OCI-LY7 (cell line): ENCODE measurements around the gene TAPT1. TPM values are rescaled to one million over a fixed set of nuclear protein-coding genes. Genes with fewer than 3 reads are reported as not detected.

Experiments
- BruUV-seq: library from RNA; stranded (reverse); fragments of 400-500 nt; replicated peaks from 2 replicates; lab custom pipeline; 2021; lab: Mats Ljungman, UMichigan
- CTCF ChIA-PET: fragments of 300-600 bp; sonication (Branson Sonifier 250); formaldehyde crosslinking; loops from one replicate; lab custom pipeline; 2022; ENCODE audit warnings: antibody characterized with exemption; ENCODE audit not compliant: unreplicated experiment; lab: Charles Lee
- POLR2A ChIA-PET: fragments of 300-600 bp; sonication (Branson Sonifier 250); formaldehyde crosslinking; loops from one replicate; lab custom pipeline; 2022; ENCODE audit warnings: antibody characterized with exemption; lab: Charles Lee
- DNase-seq: peaks from one replicate; pipeline ENCODE4 v3.0.0-alpha.2; 2015; ENCODE audit warnings: low spot score
- H2AFZ ChIP-seq: fragments of 200-600 bp; sonication (generic), shearing (Covaris generic); 2 replicates; pipeline ENCODE4 v1.6.1; 2014; ENCODE audit warnings: mild to moderate bottlenecking, antibody characterized with exemption, low read length, moderate library complexity
- H3K27ac ChIP-seq: fragments of 200-600 bp; sonication (generic); 2 replicates; pipeline ENCODE4 v1.5.1; 2014; ENCODE audit warnings: mixed run types, low read depth, mild to moderate bottlenecking, moderate library complexity, low read length, inconsistent platforms; ENCODE audit not compliant: poor library complexity, severe bottlenecking
- H3K36me3 ChIP-seq: fragments of 200-600 bp; sonication (generic); 2 replicates; pipeline ENCODE4 v1.6.1; 2014; ENCODE audit warnings: mild to moderate bottlenecking, antibody characterized with exemption, low read length, moderate library complexity, mixed read lengths; ENCODE audit not compliant: insufficient read depth
- H3K4me1 ChIP-seq: fragments of 200-600 bp; sonication (generic); 2 replicates; pipeline ENCODE4 v1.5.1; 2014; ENCODE audit warnings: mild to moderate bottlenecking, low read length; ENCODE audit not compliant: insufficient read depth, poor library complexity, severe bottlenecking
- H3K4me2 ChIP-seq: fragments of 200-600 bp; sonication (generic); 2 replicates; pipeline ENCODE4 v1.6.1; 2014; ENCODE audit warnings: mild to moderate bottlenecking, low read length
- H3K4me3 ChIP-seq: fragments of 200-600 bp; sonication (generic); 2 replicates; pipeline ENCODE4 v1.5.1; 2014; ENCODE audit warnings: mild to moderate bottlenecking, low read depth, low read length; ENCODE audit not compliant: poor library complexity, severe bottlenecking
- H3K79me2 ChIP-seq: fragments of 200-600 bp; sonication (generic); 2 replicates; pipeline ENCODE4 v1.6.1; 2016; ENCODE audit warnings: low read depth, mild to moderate bottlenecking, low read length, moderate library complexity, mixed read lengths; ENCODE audit not compliant: insufficient read depth
- H3K9me2 ChIP-seq: fragments of 200-600 bp; sonication (generic); 2 replicates; pipeline ENCODE4 v1.6.1; 2016; ENCODE audit warnings: mild to moderate bottlenecking, low read length, mixed read lengths; ENCODE audit not compliant: insufficient read depth
- H3K9me3 ChIP-seq: fragments of 200-600 bp; sonication (generic); 2 replicates; pipeline ENCODE4 v1.6.1; 2014; ENCODE audit warnings: mild to moderate bottlenecking, mixed run types, low read length, mixed read lengths
- H4K20me1 ChIP-seq: fragments of 200-600 bp; sonication (generic); 2 replicates; pipeline ENCODE4 v1.6.1; 2014; ENCODE audit warnings: mild to moderate bottlenecking, antibody characterized with exemption, low read length, moderate library complexity, mixed read lengths; ENCODE audit not compliant: insufficient read depth
- CTCF ChIP-seq: fragments of 200-600 bp; sonication (generic); conservative IDR thresholded peaks from 2 replicates; pipeline ENCODE4 v1.5.1; 2014; ENCODE audit warnings: mild to moderate bottlenecking, antibody characterized with exemption, low read length, moderate library complexity, mixed read lengths
- EZH2phosphoT487 ChIP-seq: fragments of 200-600 bp; sonication (generic); IDR thresholded peaks from 2 replicates; pipeline ENCODE4 v1.6.1; 2018; ENCODE audit warnings: low read depth, borderline replicate concordance, mild to moderate bottlenecking, mixed run types, antibody characterized with exemption, low read length, moderate library complexity, mixed read lengths
- intact Hi-C: fragments of 100-400 bp; cut with micrococcal nuclease; formaldehyde crosslinking; loops from one replicate; pipeline ENCODE4 v1.10.0; 2022; ENCODE audit not compliant: unreplicated experiment
- total RNA-seq, 2 experiments: library from RNA; depleted of rRNA in 1 of 2; stranded (reverse); fragments of >200 nt in 1 of 2; shearing (Covaris generic) in 1 of 2; gene quantifications; 2 replicates each; pipeline ENCODE4 v1.2.3, GENCODE V29; 2014 to 2022

TAPT1 gene
- total RNA-seq, 2 experiments from 2014 or later: 34.3 to 66.6 TPM

GRCh38 chr4:16206848-16207247, 19.4 kb downstream of the TAPT1 start:
- H3K79me2 ChIP-seq: peaks cover 16% of the 10 kb centered on the region; the same call in 1 of the 2 replicates

GRCh38 chr4:16206301-16206700, 20.0 kb downstream of the TAPT1 start:
- Histone ChIP-seq H3K9me2 (no peaks in the 10 kb centered on the region), H3K4me2 (peak overlapping the region; percentile 75), H3K4me3 (no peak overlapping the region), H3K4me1 (peaks cover 21% of the 10 kb centered on the region), H4K20me1 (peaks cover 34% of the 10 kb centered on the region; the same call in 1 of the 2 replicates), H3K27ac (no peak overlapping the region), H3K79me2 (peaks cover 16% of the 10 kb centered on the region; the same call in 1 of the 2 replicates), H3K9me3 (no peaks in the 10 kb centered on the region), H3K36me3 (peaks cover 70% of the 10 kb centered on the region), H2AFZ (no peak overlapping the region)
- no peak for DNase-seq
- POLR2A ChIA-PET: interaction anchor here (0.7 to 1.5 kb wide), 6 partner anchors 13 to 57 kb away, joined by 3 to 8 read pairs (median 4); no protein-coding TSS in a partner anchor
- BruUV-seq: no TSS peak
- TF ChIP-seq CTCF (no peak), EZH2phosphoT487 (no peak)
- CTCF ChIA-PET: interaction anchor here (0.6 to 1.4 kb wide), 6 partner anchors 8 to 176 kb away, joined by 3 to 9 read pairs (median 4); no protein-coding TSS in a partner anchor
- intact Hi-C loops: loop anchor here (2.0 kb wide), 1 partner anchor 16 kb away; no protein-coding TSS in a partner anchor

More at GRCh38 chr4:16206848-16207247, 19.4 kb downstream of the TAPT1 start:
- peaks cover 34% of the 10 kb centered on the region; the same call in 1 of the 2 replicates for H4K20me1 ChIP-seq
- H2AFZ ChIP-seq: no peak overlapping the region
- no peaks in the 10 kb centered on the region for H3K9me2 ChIP-seq
- no peak overlapping the region for H3K27ac ChIP-seq
- H3K4me3 ChIP-seq: no peak overlapping the region
- intact Hi-C loops: loop anchor here (2.0 kb wide), 1 partner anchor 16 kb away; no protein-coding TSS in a partner anchor
- no peak for TF ChIP-seq EZH2phosphoT487
- no peak for TF ChIP-seq CTCF
- H3K9me3 ChIP-seq: no peaks in the 10 kb centered on the region
- CTCF ChIA-PET: interaction anchor here (0.5 kb wide), 1 partner anchor 1126 kb away, joined by 5 read pairs; no protein-coding TSS in a partner anchor
- peaks cover 22% of the 10 kb centered on the region for H3K4me1 ChIP-seq
- BruUV-seq: no TSS peak
- H3K4me2 ChIP-seq: no peak overlapping the region
- POLR2A ChIA-PET: interaction anchor here (0.6 to 1.8 kb wide), 2 partner anchors 12 to 1310 kb away, joined by 3 to 7 read pairs; no protein-coding TSS in a partner anchor
- H3K36me3 ChIP-seq: peaks cover 70% of the 10 kb centered on the region
- no peak for DNase-seq
